ENCODE results near the gene EOMES. TPM values are rescaled to one million over a fixed set of nuclear protein-coding genes. Genes with fewer than 3 reads are reported as not detected.

EOMES gene
- total RNA-seq, 4 donors from 2014 or later: 0.22 to 1.7 (median 0.69) TPM

DNA sequence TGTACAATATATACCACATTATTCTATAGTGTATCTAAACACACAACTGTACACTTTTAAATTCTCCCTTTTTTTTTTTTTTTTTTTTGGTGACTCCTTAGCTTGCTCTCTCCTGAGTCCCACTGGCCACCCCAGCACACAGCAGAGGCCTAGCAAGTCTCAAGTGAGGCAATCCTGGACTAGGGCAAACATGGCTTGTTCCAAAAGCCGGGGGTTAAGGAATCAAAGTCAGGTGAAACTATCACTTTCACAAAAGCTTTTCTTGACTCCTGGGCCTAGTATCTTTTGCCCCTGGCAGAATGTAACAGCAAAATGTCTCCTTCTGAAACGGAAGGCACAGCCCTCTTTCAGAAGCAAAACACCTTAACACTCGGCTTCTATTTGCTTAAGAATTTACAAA, 5.8 kb downstream of the EOMES start:
- H3K27ac ChIP-seq: no peak overlapping the region
- H3K4me1 ChIP-seq: peaks cover 0 to 47% (median 22%) of the 10 kb centered on the region in 4 donors
- H3K36me3 ChIP-seq: no peaks in the 10 kb centered on the region
- H3K9me3 ChIP-seq: no peaks in the 10 kb centered on the region
- TF ChIP-seq EP300 (IDR thresholded peaks at IDR 0.05): no peak
- TF ChIP-seq, protein P1, sequence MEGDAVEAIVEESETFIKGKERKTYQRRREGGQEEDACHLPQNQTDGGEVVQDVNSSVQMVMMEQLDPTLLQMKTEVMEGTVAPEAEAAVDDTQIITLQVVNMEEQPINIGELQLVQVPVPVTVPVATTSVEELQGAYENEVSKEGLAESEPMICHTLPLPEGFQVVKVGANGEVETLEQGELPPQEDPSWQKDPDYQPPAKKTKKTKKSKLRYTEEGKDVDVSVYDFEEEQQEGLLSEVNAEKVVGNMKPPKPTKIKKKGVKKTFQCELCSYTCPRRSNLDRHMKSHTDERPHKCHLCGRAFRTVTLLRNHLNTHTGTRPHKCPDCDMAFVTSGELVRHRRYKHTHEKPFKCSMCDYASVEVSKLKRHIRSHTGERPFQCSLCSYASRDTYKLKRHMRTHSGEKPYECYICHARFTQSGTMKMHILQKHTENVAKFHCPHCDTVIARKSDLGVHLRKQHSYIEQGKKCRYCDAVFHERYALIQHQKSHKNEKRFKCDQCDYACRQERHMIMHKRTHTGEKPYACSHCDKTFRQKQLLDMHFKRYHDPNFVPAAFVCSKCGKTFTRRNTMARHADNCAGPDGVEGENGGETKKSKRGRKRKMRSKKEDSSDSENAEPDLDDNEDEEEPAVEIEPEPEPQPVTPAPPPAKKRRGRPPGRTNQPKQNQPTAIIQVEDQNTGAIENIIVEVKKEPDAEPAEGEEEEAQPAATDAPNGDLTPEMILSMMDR (IDR thresholded peaks at IDR 0.05): no peak
- H3K4me3 ChIP-seq: no peak overlapping the region
- H3K27me3 ChIP-seq: peaks cover 0 to 85% of the 10 kb centered on the region in 2 donors
- 96 to 99% methylated on average over 3 of the region's 3 CpGs for WGBS, 2 donors
- DNase-seq (ENCODE audit: low spot score in 2 of 2): no peak

DNA sequence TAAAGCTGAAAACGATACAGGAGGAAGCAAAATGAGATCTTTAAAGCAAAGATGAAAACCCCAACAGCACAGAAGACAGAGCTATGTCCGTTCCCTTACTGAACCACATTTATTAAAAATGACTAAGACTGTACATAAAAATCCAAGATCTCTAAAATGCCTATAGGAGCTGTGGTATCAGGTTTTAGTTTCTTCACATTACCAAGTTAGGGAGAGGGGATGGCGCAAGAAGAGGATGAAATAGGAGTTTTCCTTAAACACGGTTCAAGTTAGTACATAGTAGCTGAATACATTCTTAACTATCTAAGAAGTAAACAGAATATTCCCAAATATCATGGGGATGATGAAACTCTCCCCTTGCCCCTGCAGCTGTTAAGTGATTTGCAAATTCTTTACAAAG, 6.3 kb downstream of the EOMES start:
- H3K9me3 ChIP-seq: no peaks in the 10 kb centered on the region
- H3K4me1 ChIP-seq: peaks cover 0 to 43% (median 17%) of the 10 kb centered on the region in 4 donors
- no peaks in the 10 kb centered on the region for H3K36me3 ChIP-seq
- TF ChIP-seq, protein P1 (IDR thresholded peaks at IDR 0.05): no peak
- no peak for TF ChIP-seq POLR2A (IDR thresholded peaks at IDR 0.05)
- no peak for TF ChIP-seq EP300 (IDR thresholded peaks at IDR 0.05)
- DNase-seq (ENCODE audit: low spot score in 2 of 2): no peak
- H3K27ac ChIP-seq: no peak overlapping the region
- peaks cover 0 to 81% of the 10 kb centered on the region in 2 donors for H3K27me3 ChIP-seq
- no peak overlapping the region for H3K4me3 ChIP-seq
- 73 to 80% methylated on average over 4 of the region's 4 CpGs for WGBS, 2 donors

DNA sequence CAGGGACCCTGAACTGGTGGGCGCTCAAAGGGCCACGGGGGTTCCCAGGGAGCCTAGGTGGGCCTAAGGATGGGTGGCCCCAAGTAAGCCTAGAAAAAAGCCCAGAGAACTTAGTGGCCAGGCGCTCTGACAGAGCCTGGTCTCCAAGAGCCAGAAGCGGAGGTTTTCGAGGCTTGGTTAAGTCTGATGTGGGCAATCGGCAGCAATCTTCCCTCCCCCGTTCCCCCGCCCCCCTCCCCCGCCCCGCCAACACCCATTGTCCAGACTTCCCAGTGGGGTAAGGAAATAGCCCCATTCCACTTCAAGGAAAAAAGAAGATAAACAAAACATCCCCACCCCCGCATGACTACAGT, 6.7 kb downstream of the EOMES start:
- 14 to 17% methylated on average over 11 of the region's 11 CpGs for WGBS, 2 donors
- H3K27ac ChIP-seq: no peak overlapping the region
- peaks cover 0 to 39% (median 16%) of the 10 kb centered on the region in 4 donors for H3K4me1 ChIP-seq
- peaks cover 0 to 77% of the 10 kb centered on the region in 2 donors for H3K27me3 ChIP-seq
- peak overlapping the region in 2 of 4 donors; percentile 7 to 55 for H3K4me3 ChIP-seq
- H3K9me3 ChIP-seq: no peaks in the 10 kb centered on the region
- no peaks in the 10 kb centered on the region for H3K36me3 ChIP-seq
- DNase-seq (ENCODE audit: low spot score in 2 of 2): no peak
- TF ChIP-seq, protein P1 (IDR thresholded peaks at IDR 0.05): no peak

DNA sequence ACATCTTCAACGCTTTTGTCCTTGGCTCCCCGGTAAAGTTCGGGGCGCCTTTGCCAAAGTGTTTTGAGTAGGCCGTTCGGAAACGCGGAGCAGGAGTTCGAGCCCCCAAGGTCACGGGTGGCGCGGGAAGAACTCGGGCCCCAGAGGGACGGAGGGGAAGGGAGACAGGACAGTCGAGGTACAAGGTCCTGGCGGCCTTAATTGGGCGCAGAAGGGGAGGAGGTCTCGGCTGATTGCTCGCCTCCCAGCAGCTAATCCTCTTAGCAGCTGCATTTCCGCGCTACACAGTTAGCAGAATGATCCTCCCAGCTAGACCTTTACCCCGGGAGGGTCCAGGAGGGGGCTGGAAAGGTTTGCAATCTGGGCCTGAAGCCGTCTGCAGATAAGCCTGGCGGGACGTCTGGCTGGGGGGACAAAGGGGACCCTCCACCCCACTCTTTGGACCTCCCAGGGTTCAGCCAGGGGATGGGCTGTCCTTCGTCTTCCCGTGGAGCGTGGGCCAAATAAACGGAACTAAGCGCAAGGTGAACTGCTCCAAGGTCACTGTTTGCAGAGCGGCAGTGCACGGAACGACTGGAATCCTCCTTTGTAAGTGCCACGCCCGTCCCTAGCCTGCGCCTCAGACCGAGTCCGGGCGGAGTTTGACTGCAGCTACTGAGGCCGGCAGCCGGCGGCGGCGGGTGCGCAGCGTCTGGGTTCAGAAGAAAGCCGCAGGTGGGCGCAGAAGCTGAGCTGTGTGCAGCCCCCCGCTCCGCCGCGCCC, 7.2 kb downstream of the EOMES start:
- WGBS, 2 donors: 6 to 7% methylated on average over 34 to 40 of the region's 52 CpGs
- Histone ChIP-seq H3K27me3 (peaks cover 0 to 75% of the 10 kb centered on the region in 2 donors), H3K4me3 (peak overlapping the region in 2 of 4 donors; percentile 7 to 55), H3K9me3 (no peaks in the 10 kb centered on the region), H3K27ac (no peak overlapping the region), H3K36me3 (no peaks in the 10 kb centered on the region), H3K4me1 (peaks cover 0 to 39% (median 16%) of the 10 kb centered on the region in 4 donors)
- TF ChIP-seq EP300 (IDR thresholded peaks at IDR 0.05) (no peak), POLR2A (IDR thresholded peaks at IDR 0.05) (no peak)
- TF ChIP-seq, protein P1 (IDR thresholded peaks at IDR 0.05): no peak
- DNase-seq (ENCODE audit: low spot score in 2 of 2): no peak

DNA sequence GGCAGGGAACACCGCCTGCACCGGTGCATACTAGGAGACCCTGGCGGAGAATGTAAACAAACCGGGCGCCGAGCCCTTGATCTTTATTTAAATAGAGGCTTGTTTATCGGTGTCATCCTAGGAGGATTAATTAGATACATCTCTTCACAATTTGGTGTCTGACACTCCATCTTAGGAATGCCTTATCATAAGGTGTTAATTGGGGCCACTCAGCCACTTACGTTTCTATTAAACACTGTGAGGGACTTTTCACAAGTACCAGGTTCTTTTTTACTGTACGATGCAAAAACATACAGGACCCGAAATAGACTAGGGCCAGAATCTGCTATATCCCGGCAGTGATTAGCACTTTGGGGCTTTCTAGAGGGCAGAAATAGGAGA, 8.0 kb downstream of the EOMES start:
- H3K9me3 ChIP-seq: no peaks in the 10 kb centered on the region
- H3K4me3 ChIP-seq: peak overlapping the region; percentile 29 to 55 (median 48)
- DNase-seq (ENCODE audit: low spot score in 2 of 2): no peak
- no peak overlapping the region for H3K27ac ChIP-seq
- H3K27me3 ChIP-seq: peaks cover 0 to 68% of the 10 kb centered on the region in 2 donors
- TF ChIP-seq EP300 (IDR thresholded peaks at IDR 0.05) (no peak), POLR2A (IDR thresholded peaks at IDR 0.05) (no peak)
- TF ChIP-seq, protein P1 (IDR thresholded peaks at IDR 0.05): no peak
- no peaks in the 10 kb centered on the region for H3K36me3 ChIP-seq
- WGBS, 2 donors: 16 to 24% methylated on average over 11 of the region's 11 CpGs
- H3K4me1 ChIP-seq: peaks cover 0 to 39% (median 16%) of the 10 kb centered on the region in 4 donors
